Fibroblast of upper back skin (primary cell): ENCODE data around the gene FBXO39.
A peak's percentile ranks its signal among the peaks of the same experiment; 100 is the strongest.
"Not testable (repeated sequence)": the region's sequence is repeated elsewhere in the genome, so short reads cannot be mapped to it uniquely, and the experiment has no call there.

ENCODE experiments used
- DNase-seq: peaks from one replicate; pipeline ENCODE4 v3.0.0-alpha.2; 2013

The FBXO39 gene

GRCh38 chr17:6793748-6794493 is 17.9 kb downstream of the FBXO39 start:
- no peak for DNase-seq

- DNase-seq = peak; percentile 16
Measured at GRCh38 chr17:6796017-6796886, 20.2 kb downstream of the FBXO39 start.

- DNase-seq = peak; percentile 16
Measured at GRCh38 chr17:6796887-6797490, 21.0 kb downstream of the FBXO39 start.

GRCh38 chr17:6797718-6798351 is 21.8 kb downstream of the FBXO39 start:
- no peak for DNase-seq

GRCh38 chr17:6799738-6800137 is 23.7 kb downstream of the FBXO39 start:
- DNase-seq = no peak

- DNase-seq = peak; percentile 25
Measured at GRCh38 chr17:6800422-6801027, 24.5 kb downstream of the FBXO39 start.

- DNase-seq = no peak
Measured at GRCh38 chr17:6811510-6811909, 35.5 kb downstream of the FBXO39 start.

GRCh38 chr17:6812295-6812694 is 36.3 kb downstream of the FBXO39 start:
- no peak for DNase-seq

- no peak for DNase-seq
Measured at GRCh38 chr17:6815775-6816174, 39.8 kb downstream of the FBXO39 start.

GRCh38 chr17:6816368-6816767 is 40.4 kb downstream of the FBXO39 start:
- not testable (repeated sequence) for DNase-seq

GRCh38 chr17:6818938-6819337 is 42.9 kb downstream of the FBXO39 start:
- no peak for DNase-seq

GRCh38 chr17:6823011-6823442 is 47.0 kb downstream of the FBXO39 start:
- DNase-seq = peak; percentile 60

- no peak for DNase-seq
Measured at GRCh38 chr17:6830383-6830986, 54.5 kb downstream of the FBXO39 start.

GRCh38 chr17:6831661-6832263 is 55.7 kb downstream of the FBXO39 start, which contains the start of gene TEKT1:
Gene TEKT1, minus strand, starts transcription at chr17:6831729. Its CDS starts 1,353 bp downstream, at chr17:6830376.
- DNase-seq = peak; percentile 30
